K562 (cell line): ENCODE measurements around the gene PBX1. TPM values are rescaled to one million over a fixed set of nuclear protein-coding genes. Genes with fewer than 3 reads are reported as not detected.
A peak's percentile ranks its signal among the peaks of the same experiment; 100 is the strongest.

Experiments used
- CCNT2 ChIP-seq: IDR thresholded peaks from 2 replicates; pipeline ENCODE4 v1.6.1; 2011; ENCODE audit warnings: borderline replicate concordance, low read depth, mild to moderate bottlenecking, moderate library complexity, mixed read lengths, low read length; ENCODE audit not compliant: insufficient read length; ENCODE audit errors: extremely low read depth
- MAFK ChIP-seq: IDR thresholded peaks from 2 replicates; pipeline ENCODE4 v1.6.1; 2011; ENCODE audit warnings: low read length, improper control_type of control experiment
- NFE2L1 ChIP-seq: fragments of 450-650 bp; IDR thresholded peaks from 2 replicates; pipeline ENCODE4 v1.6.1; 2016; ENCODE audit warnings: missing genetic modification characterization, low read depth, mild to moderate bottlenecking, missing compliant biosample characterization, moderate library complexity, borderline replicate concordance
- NR2C1 ChIP-seq, 2 experiments: fragments of 450-650 bp; IDR thresholded peaks; 2 replicates each; pipeline ENCODE4 v1.6.1; 2017; ENCODE audit warnings: mild to moderate bottlenecking in 2 of 2, antibody characterized with exemption in 1 of 2, inconsistent platforms in 1 of 2, missing compliant biosample characterization in 1 of 2, missing genetic modification characterization in 1 of 2
- PYGO2 ChIP-seq: fragments of 450-650 bp; IDR thresholded peaks from 2 replicates; pipeline ENCODE4 v1.6.1; 2016; ENCODE audit warnings: mild to moderate bottlenecking, missing genetic modification characterization, moderate library complexity, missing compliant biosample characterization
- RAD51 ChIP-seq: fragments of 450-650 bp; IDR thresholded peaks from 2 replicates; pipeline ENCODE4 v1.7.1; 2016; ENCODE audit warnings: low read depth, mild to moderate bottlenecking, borderline replicate concordance
- TGIF2 ChIP-seq: sonication (generic); formaldehyde crosslinking; IDR thresholded peaks from 2 replicates; pipeline ENCODE4 v1.8.1; 2022; ENCODE audit warnings: mild to moderate bottlenecking, missing genetic modification reagents, moderate library complexity
- YBX1 ChIP-seq: fragments of 450-650 bp; IDR thresholded peaks from 2 replicates; pipeline ENCODE4 v1.7.1; 2016; ENCODE audit warnings: mild to moderate bottlenecking
- ZFX ChIP-seq: sonication (generic); formaldehyde crosslinking; IDR thresholded peaks from 2 replicates; pipeline ENCODE4 v1.8.0; 2022; ENCODE audit warnings: mild to moderate bottlenecking, missing genetic modification reagents, moderate library complexity
- ZNF384 ChIP-seq: IDR thresholded peaks from 2 replicates; pipeline ENCODE4 v1.6.1; 2012; ENCODE audit warnings: low read depth, low read length, improper control_type of control experiment
- ZNF717 ChIP-seq: fragments of 250-450 bp; sonication (Bioruptor Pico); IDR thresholded peaks from 2 replicates; pipeline ENCODE4 v1.5.0; 2021
- polyA plus RNA-seq, 8 experiments: library from polyadenylated mRNA; depleted of rRNA in 4 of 8; stranded (reverse) in 5 of 8; unstranded in 3 of 8; fragments of >200 nt; fragmentation: Nextera tagmentation in 2 of 8; fragmentation: Illumina TruSeq in 1 of 8; extraction: Ambion mirVana in 2 of 8; extraction: Trizol in 1 of 8; gene quantifications; 2 replicates each; pipeline versions ENCODE4 v1.2.1 to v1.2.3, GENCODE V29; 2011 to 2014; ENCODE audit warnings: inconsistent platforms in 1 of 8, missing spikeins in 1 of 8
- total RNA-seq, 7 experiments: library from RNA; depleted of rRNA in 6 of 7; stranded (reverse); fragments of >200 nt in 6 of 7; fragmentation: Illumina TruSeq in 2 of 7; extraction: Trizol in 2 of 7; gene quantifications; 2 replicates each; pipeline versions ENCODE4 v1.2.1 to v1.2.3, GENCODE V29; 2011 to 2021; ENCODE audit warnings: low replicate concordance in 1 of 7
- TF ChIP-seq, protein P1 (sequence below): fragments of 200-600 bp; sonication (generic); IDR thresholded peaks from one replicate; pipeline ENCODE4 v1.6.1; 2012; ENCODE audit warnings: mild to moderate bottlenecking, low read depth, low read length, inconsistent platforms
- TF ChIP-seq, protein P2 (sequence below): fragments of 250-450 bp; sonication (Bioruptor Pico); IDR thresholded peaks from 2 replicates; pipeline ENCODE4 v1.4.0; 2020; ENCODE audit warnings: mild to moderate bottlenecking, moderate library complexity

PBX1 gene
- total and polyA plus RNA-seq, 9 of the 15 experiments (the other 6 are each of a cell fraction or from before 2014, with no cell fraction given), result 0.03 to 0.62 (median 0.17) TPM

DNA sequence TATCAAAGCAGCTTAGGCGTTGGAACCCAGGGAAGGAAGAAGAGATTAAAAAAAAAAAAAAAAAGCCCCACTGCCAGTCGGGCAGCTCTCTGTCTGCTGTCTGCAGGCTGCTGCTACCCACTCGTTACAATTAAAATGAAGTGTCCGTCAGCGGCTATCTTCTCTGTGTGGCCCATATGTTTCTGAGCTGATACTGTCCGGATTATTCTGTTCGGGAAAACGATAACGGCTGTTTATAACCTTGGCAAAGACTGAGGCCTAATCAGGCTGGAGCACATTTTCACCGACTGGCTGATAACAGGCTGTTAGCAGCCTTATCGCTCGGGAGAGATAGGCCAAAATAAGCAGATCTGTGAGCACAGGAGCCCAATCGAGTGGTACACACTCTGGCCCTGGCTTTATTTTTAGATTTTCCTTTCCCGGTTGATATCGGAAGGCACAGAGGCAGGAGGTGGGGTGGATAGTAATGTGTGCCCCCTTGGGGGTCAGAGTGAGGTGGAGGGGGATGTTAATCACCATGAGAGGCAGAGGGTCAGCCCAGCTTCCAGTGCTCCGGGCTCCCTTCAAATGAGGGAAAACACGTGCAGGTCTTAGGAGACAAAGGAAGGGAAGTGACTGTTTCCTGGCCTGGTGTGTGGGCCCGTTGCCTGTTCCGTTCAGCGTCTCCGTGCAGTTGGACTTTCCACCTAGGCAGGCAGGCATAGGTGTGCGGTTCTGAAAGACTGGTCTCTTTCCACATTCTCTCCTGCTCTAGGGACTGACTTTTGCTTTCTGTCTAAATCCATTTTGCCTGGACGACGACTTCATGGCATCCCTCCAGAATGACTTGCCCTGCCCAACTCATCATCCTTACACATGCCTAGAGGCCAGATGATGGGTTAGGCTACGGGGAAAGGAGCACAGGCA is 153.4 kb downstream of the PBX1 start (continued):
- TF ChIP-seq, protein P1, sequence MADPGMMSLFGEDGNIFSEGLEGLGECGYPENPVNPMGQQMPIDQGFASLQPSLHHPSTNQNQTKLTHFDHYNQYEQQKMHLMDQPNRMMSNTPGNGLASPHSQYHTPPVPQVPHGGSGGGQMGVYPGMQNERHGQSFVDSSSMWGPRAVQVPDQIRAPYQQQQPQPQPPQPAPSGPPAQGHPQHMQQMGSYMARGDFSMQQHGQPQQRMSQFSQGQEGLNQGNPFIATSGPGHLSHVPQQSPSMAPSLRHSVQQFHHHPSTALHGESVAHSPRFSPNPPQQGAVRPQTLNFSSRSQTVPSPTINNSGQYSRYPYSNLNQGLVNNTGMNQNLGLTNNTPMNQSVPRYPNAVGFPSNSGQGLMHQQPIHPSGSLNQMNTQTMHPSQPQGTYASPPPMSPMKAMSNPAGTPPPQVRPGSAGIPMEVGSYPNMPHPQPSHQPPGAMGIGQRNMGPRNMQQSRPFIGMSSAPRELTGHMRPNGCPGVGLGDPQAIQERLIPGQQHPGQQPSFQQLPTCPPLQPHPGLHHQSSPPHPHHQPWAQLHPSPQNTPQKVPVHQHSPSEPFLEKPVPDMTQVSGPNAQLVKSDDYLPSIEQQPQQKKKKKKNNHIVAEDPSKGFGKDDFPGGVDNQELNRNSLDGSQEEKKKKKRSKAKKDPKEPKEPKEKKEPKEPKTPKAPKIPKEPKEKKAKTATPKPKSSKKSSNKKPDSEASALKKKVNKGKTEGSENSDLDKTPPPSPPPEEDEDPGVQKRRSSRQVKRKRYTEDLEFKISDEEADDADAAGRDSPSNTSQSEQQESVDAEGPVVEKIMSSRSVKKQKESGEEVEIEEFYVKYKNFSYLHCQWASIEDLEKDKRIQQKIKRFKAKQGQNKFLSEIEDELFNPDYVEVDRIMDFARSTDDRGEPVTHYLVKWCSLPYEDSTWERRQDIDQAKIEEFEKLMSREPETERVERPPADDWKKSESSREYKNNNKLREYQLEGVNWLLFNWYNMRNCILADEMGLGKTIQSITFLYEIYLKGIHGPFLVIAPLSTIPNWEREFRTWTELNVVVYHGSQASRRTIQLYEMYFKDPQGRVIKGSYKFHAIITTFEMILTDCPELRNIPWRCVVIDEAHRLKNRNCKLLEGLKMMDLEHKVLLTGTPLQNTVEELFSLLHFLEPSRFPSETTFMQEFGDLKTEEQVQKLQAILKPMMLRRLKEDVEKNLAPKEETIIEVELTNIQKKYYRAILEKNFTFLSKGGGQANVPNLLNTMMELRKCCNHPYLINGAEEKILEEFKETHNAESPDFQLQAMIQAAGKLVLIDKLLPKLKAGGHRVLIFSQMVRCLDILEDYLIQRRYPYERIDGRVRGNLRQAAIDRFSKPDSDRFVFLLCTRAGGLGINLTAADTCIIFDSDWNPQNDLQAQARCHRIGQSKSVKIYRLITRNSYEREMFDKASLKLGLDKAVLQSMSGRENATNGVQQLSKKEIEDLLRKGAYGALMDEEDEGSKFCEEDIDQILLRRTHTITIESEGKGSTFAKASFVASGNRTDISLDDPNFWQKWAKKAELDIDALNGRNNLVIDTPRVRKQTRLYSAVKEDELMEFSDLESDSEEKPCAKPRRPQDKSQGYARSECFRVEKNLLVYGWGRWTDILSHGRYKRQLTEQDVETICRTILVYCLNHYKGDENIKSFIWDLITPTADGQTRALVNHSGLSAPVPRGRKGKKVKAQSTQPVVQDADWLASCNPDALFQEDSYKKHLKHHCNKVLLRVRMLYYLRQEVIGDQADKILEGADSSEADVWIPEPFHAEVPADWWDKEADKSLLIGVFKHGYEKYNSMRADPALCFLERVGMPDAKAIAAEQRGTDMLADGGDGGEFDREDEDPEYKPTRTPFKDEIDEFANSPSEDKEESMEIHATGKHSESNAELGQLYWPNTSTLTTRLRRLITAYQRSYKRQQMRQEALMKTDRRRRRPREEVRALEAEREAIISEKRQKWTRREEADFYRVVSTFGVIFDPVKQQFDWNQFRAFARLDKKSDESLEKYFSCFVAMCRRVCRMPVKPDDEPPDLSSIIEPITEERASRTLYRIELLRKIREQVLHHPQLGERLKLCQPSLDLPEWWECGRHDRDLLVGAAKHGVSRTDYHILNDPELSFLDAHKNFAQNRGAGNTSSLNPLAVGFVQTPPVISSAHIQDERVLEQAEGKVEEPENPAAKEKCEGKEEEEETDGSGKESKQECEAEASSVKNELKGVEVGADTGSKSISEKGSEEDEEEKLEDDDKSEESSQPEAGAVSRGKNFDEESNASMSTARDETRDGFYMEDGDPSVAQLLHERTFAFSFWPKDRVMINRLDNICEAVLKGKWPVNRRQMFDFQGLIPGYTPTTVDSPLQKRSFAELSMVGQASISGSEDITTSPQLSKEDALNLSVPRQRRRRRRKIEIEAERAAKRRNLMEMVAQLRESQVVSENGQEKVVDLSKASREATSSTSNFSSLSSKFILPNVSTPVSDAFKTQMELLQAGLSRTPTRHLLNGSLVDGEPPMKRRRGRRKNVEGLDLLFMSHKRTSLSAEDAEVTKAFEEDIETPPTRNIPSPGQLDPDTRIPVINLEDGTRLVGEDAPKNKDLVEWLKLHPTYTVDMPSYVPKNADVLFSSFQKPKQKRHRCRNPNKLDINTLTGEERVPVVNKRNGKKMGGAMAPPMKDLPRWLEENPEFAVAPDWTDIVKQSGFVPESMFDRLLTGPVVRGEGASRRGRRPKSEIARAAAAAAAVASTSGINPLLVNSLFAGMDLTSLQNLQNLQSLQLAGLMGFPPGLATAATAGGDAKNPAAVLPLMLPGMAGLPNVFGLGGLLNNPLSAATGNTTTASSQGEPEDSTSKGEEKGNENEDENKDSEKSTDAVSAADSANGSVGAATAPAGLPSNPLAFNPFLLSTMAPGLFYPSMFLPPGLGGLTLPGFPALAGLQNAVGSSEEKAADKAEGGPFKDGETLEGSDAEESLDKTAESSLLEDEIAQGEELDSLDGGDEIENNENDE, result no peak
- no peak for TF ChIP-seq TGIF2
- peak; percentile 98 for TF ChIP-seq PYGO2
- peak; percentile 100 for TF ChIP-seq CCNT2
- TF ChIP-seq RAD51, result 0 out of 2 replicates have a peak, but pooled peaks have one; percentile 21
- TF ChIP-seq NR2C1 (IDR thresholded peaks at IDR 0.05), result peak; percentile 28; the same call in 1 of the 2 replicates
- no peak for TF ChIP-seq NR2C1 (tag; IDR thresholded peaks at IDR 0.05)
- no peak for TF ChIP-seq NFE2L1 (tag)
- TF ChIP-seq ZNF717 (CRISPR knock-in tag), result no peak
- no peak for TF ChIP-seq YBX1
- TF ChIP-seq, protein P2, sequence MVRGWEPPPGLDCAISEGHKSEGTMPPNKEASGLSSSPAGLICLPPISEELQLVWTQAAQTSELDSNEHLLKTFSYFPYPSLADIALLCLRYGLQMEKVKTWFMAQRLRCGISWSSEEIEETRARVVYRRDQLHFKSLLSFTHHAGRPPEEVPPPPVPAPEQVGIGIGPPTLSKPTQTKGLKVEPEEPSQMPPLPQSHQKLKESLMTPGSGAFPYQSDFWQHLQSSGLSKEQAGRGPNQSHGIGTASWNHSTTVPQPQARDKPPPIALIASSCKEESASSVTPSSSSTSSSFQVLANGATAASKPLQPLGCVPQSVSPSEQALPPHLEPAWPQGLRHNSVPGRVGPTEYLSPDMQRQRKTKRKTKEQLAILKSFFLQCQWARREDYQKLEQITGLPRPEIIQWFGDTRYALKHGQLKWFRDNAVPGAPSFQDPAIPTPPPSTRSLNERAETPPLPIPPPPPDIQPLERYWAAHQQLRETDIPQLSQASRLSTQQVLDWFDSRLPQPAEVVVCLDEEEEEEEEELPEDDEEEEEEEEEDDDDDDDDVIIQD (CRISPR knock-in tag), result no peak
- no peak for TF ChIP-seq MAFK
- TF ChIP-seq ZFX (CRISPR knock-in tag), result peak; percentile 87
- peak; percentile 92 for TF ChIP-seq ZNF384
